GM12891 (cell line): ENCODE data around the gene TRAM2.

Source experiments
- POLR2A ChIP-seq: IDR thresholded peaks from 2 replicates; pipeline ENCODE4 v1.6.1; 2011; ENCODE audit warnings: low read depth, low read length, control low read depth
- POLR2AphosphoS5 ChIP-seq: IDR thresholded peaks from 2 replicates; pipeline ENCODE4 v1.6.1; 2011; ENCODE audit warnings: low read depth, low read length, control low read depth

- no peak for TF ChIP-seq POLR2AphosphoS5
- no peak for TF ChIP-seq POLR2A
Measured at GRCh38 chr6:52566853-52567279, 10.0 kb downstream of the TRAM2 start.
